Lung microvascular endothelial cell (primary cell): Measurements from ENCODE around the gene FGF5. TPM values are rescaled to one million over a fixed set of nuclear protein-coding genes. Genes with fewer than 3 reads are reported as not detected.

Source experiments
- DNase-seq, 2 donors: peaks; one replicate each; pipeline versions ENCODE4 v3.0.0 to v3.0.0-alpha.2; 2010; ENCODE audit warnings: low read depth in 2 of 2
- total RNA-seq: library from RNA; depleted of rRNA; stranded (reverse); fragments of >200 nt; gene quantifications from 2 replicates; pipeline ENCODE4 v1.2.1, GENCODE V29; 2014

FGF5 gene
- total RNA-seq, 1 donor from 2014 or later: not detected

DNA sequence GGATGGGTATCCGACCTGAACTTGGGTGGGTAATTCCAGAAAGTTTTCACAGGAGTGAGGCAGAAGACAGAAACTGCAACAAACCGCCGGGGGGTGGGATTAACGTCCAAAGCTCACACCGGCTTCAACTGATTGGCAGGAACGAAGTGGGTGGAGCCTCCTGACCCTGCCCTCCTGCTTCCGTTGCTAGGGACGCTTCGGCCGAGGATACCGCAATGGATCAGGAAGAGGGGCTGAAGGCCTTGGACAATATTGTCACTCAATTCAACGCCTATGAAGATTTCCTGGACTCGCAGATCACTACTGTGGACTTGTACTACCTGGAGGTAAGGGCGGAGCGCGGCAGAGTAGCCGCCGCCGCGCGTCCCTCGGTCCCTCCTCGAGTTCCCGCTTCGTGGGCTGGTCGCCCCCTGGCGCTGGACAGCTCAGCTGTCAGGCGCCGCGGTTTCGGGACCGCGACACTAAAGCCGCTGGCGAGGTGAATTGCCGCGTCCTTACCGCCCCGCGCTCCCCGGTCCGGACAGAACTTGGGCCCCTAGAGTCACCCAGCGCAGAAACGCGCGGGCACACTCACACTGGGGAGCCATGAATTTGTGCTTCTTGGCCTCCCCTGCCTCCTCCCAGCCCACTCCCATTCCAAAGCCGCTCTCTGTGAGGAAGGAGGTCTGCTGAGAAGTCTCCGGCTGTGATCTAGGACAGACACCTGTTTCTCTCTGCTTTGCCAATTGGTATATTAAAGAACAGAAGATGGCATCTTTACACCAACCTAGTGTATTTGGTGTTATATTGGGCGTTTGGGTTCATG, 69.3 kb downstream of the FGF5 start, which contains the start of gene CFAP299:
CFAP299 (plus strand) TSS at position 177 of the 805 bp plus-strand sequence.
- peak; percentile 82 for DNase-seq

DNA sequence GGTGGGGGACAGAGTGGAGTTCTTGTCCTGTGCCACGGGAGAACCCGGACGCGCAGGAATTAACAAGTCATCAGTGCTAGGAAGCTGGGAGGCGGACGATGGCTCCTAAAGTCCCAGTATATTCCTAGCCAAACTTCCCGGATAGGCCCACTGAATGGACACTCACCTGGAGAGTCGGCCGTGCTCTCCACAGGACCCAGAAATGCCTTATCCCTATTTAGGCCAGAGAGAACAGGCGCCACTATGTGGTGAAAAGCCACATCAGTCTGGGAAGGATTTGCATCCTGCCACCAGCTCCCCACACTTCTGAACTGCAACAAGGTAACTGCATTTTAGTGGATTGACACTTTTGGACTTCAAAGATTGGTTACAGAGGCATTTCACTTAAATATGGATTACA, 70.1 kb downstream of the FGF5 start:
- DNase-seq: peak; percentile 41 to 47

DNA sequence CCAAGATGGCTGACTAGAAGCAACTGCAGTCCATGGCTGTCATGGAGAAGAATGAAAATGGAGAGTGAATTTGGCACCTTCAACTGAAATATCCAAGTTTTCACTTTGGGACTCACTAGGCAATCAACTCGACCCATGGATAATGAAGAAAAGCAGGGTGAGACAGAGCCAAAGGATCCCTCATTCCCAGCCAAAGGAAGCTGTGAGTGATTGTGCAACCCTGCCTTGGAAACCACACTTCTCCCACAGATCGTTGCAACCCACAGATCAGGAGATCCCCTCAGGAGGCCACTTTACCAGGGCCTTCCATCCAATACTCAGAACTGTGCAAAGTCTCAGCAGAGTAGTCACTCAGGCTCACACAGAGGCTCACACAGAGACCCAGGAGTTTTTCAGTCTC, 73.6 kb downstream of the FGF5 start:
- DNase-seq: no peak

Other genes with a start within 250 kb of the FGF5 start
- gene ANTXR2, start 193.4 kb upstream of the FGF5 start, total RNA-seq: 16.6 and 21.0 TPM in 2 replicates
- 0.87 and 1.2 TPM in 2 replicates for gene PRDM8, start 69.2 kb upstream of the FGF5 start, total RNA-seq
- gene CFAP299, start 69.1 kb downstream of the FGF5 start, total RNA-seq: not detected in 2 replicates